Measurements from ENCODE around the gene OR5A1. TPM values are rescaled to one million over a fixed set of nuclear protein-coding genes. Genes with fewer than 3 reads are reported as not detected.

Gene OR5A1
- total and polyA plus RNA-seq, 2 donors (not counting 1 experiment from before 2014, with no cell fraction given), result not detected

DNA sequence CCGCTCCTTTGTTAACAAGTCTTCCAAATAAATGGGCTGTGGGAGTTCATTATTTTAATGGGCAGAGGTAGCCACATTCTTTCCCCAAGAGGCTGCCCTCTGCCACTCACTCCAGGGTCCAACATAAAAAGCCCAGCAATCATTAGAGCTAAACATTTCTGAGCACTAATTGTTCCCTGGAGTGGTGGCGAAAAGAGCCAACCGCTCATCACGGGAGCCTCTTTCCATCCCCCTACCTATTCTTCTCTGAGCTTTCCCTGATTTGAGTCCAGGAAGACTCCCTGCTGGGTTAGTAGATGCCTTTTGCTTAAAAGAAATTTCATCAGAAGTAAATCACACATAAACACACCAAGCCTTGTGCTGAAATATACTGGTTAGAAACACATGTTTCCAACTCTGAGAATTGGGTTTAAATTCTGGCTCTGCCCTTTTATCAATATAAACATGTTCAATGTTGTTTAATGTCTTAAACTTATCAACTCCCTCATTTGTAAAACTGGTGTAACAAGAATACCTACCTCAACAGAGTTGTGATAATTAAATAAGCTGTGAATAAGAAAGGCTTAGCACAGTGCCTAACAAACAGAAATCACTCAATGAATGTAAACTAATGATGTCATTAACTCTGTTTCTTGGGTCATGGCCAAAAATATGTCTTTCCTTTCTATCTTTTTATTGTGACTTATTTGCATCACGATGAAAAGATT, 9.8 kb upstream of the OR5A1 start, which contains the start of gene OR5A2:
TSS of gene OR5A2 (minus strand) at position 53 of the 707 bp plus-strand sequence. CDS start 3,460 bp downstream, outside the sequence.
- no peaks in the 10 kb centered on the region for H4K20me1 ChIP-seq (ENCODE audit: control insufficient read depth, insufficient read depth, low read length, poor library complexity, severe bottlenecking)
- no peaks in the 10 kb centered on the region for H3K9me3 Mint-ChIP-seq (ENCODE audit: insufficient read depth)
- H2AFZ ChIP-seq (ENCODE audit: insufficient read depth, low read depth, low read length, poor library complexity, severe bottlenecking), result no peak within 1 kb of the TSS
- H3K27me3 Mint-ChIP-seq, result peaks cover 5% of the 10 kb centered on the region
- no peak within 1 kb of the TSS for H3K4me3 Mint-ChIP-seq
- H3K9ac ChIP-seq (ENCODE audit: low read length), result no peak within 1 kb of the TSS
- H3K27ac Mint-ChIP-seq, result peak within 1 kb of the TSS; percentile 12
- ATAC-seq (ENCODE audit: low read depth) (no peak), DNase-seq (no peak)
- TF ChIP-seq, protein P1, sequence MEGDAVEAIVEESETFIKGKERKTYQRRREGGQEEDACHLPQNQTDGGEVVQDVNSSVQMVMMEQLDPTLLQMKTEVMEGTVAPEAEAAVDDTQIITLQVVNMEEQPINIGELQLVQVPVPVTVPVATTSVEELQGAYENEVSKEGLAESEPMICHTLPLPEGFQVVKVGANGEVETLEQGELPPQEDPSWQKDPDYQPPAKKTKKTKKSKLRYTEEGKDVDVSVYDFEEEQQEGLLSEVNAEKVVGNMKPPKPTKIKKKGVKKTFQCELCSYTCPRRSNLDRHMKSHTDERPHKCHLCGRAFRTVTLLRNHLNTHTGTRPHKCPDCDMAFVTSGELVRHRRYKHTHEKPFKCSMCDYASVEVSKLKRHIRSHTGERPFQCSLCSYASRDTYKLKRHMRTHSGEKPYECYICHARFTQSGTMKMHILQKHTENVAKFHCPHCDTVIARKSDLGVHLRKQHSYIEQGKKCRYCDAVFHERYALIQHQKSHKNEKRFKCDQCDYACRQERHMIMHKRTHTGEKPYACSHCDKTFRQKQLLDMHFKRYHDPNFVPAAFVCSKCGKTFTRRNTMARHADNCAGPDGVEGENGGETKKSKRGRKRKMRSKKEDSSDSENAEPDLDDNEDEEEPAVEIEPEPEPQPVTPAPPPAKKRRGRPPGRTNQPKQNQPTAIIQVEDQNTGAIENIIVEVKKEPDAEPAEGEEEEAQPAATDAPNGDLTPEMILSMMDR (IDR thresholded peaks at IDR 0.05), result no peak
- no peak for TF ChIP-seq EZH2 (IDR thresholded peaks at IDR 0.05; ENCODE audit: borderline replicate concordance, insufficient read depth, low read depth, low read length, poor library complexity, severe bottlenecking)
- no peaks in the 10 kb centered on the region for H3K9me3 ChIP-seq (ENCODE audit: control extremely low read depth in 1 of 3, control insufficient read depth in 2 of 3, insufficient read depth in 1 of 3, low read length in 2 of 3)
- H3K4me2 ChIP-seq (replicated peaks; ENCODE audit: low read depth, low read length, poor library complexity, severe bottlenecking), result no peak within 1 kb of the TSS
- intact Hi-C loops (cut with micrococcal nuclease), result no loop called here
- peaks cover 9% of the 10 kb centered on the region for H3K4me1 Mint-ChIP-seq
- no peaks in the 10 kb centered on the region for H3K36me3 ChIP-seq (replicated peaks in 1 of 2; ENCODE audit: control extremely low read depth in 1 of 2, control insufficient read depth in 1 of 2, extremely low read depth in 1 of 2, insufficient read depth in 2 of 2, low read length in 1 of 2)
- ChIA-PET POLR2A (no interaction called here), CTCF (interaction anchor here (0.7 to 11.4 kb wide), 4 partner anchors 13 to 268 kb away, joined by 3 to 141 read pairs (median 6); partner anchors contain the start of gene DTX4)
- no peak within 1 kb of the TSS for H3K27ac ChIP-seq (ENCODE audit: low read length in 2 of 2)
- peaks cover 0 to 8% of the 10 kb centered on the region in 2 donors for H3K4me1 ChIP-seq (ENCODE audit: control insufficient read depth in 2 of 2, insufficient read depth in 2 of 2, low read length in 2 of 2)
- H3K27me3 ChIP-seq (replicated peaks in 1 of 4; ENCODE audit: control extremely low read depth in 1 of 4, control insufficient read depth in 3 of 4, insufficient read depth in 4 of 4, low read length in 3 of 4), result no peaks in the 10 kb centered on the region
- WGBS (ENCODE audit: insufficient coverage), result no CpG with 5 or more reads among the region's 5 CpGs
- no peak within 1 kb of the TSS for H3K4me3 ChIP-seq (ENCODE audit: control extremely low read depth in 1 of 5, extremely low read depth in 1 of 5, insufficient read depth in 1 of 5, low read depth in 2 of 5, low read length in 4 of 5)
- H3K79me2 ChIP-seq (ENCODE audit: control insufficient read depth, insufficient read depth, low read length), result no peaks in the 10 kb centered on the region

DNA sequence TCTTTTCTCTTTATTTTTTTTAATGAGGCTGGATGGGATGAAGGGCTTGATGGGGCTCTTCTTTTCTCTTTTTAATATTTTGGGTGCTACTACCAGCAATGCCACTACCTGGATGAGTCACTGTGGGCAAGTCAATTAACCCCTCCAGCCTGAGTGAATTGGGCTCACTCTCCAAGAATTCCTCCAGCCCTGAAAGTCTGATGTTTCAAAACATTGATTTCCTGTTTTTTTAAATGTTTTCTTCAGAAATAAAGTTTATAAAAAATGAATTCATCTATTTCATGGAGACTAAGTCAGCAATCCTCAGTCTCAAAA, 9.2 kb upstream of the OR5A1 start:
- no peak overlapping the region for H3K9ac ChIP-seq (ENCODE audit: low read length)
- Mint-ChIP-seq H3K4me3 (no peak overlapping the region), H3K9me3 (ENCODE audit: insufficient read depth) (no peaks in the 10 kb centered on the region), H3K27me3 (peaks cover 10% of the 10 kb centered on the region), H3K4me1 (peaks cover 9% of the 10 kb centered on the region), H3K27ac (no peak overlapping the region)
- H3K4me1 ChIP-seq (ENCODE audit: control insufficient read depth in 2 of 2, insufficient read depth in 2 of 2, low read length in 2 of 2), result peaks cover 0 to 8% of the 10 kb centered on the region in 2 donors
- ChIA-PET POLR2A (no interaction called here), CTCF (interaction anchor here (1.4 to 11.4 kb wide), 3 partner anchors 13 to 255 kb away, joined by 5 to 141 read pairs (median 6); partner anchors contain the start of gene DTX4)
- H2AFZ ChIP-seq (ENCODE audit: insufficient read depth, low read depth, low read length, poor library complexity, severe bottlenecking), result no peak overlapping the region
- H3K27me3 ChIP-seq (replicated peaks in 1 of 4; ENCODE audit: control extremely low read depth in 1 of 4, control insufficient read depth in 3 of 4, insufficient read depth in 4 of 4, low read length in 3 of 4), result no peaks in the 10 kb centered on the region
- H3K9me3 ChIP-seq (ENCODE audit: control extremely low read depth in 1 of 3, control insufficient read depth in 2 of 3, insufficient read depth in 1 of 3, low read length in 2 of 3), result no peaks in the 10 kb centered on the region
- H3K79me2 ChIP-seq (ENCODE audit: control insufficient read depth, insufficient read depth, low read length), result no peaks in the 10 kb centered on the region
- intact Hi-C loops (cut with micrococcal nuclease), result no loop called here
- no peak overlapping the region for H3K4me3 ChIP-seq (ENCODE audit: control extremely low read depth in 1 of 5, extremely low read depth in 1 of 5, insufficient read depth in 1 of 5, low read depth in 2 of 5, low read length in 4 of 5)
- no peak overlapping the region for H3K4me2 ChIP-seq (replicated peaks; ENCODE audit: low read depth, low read length, poor library complexity, severe bottlenecking)
- no peak for TF ChIP-seq EZH2 (IDR thresholded peaks at IDR 0.05; ENCODE audit: borderline replicate concordance, insufficient read depth, low read depth, low read length, poor library complexity, severe bottlenecking)
- TF ChIP-seq, protein P1 (IDR thresholded peaks at IDR 0.05), result no peak
- H3K36me3 ChIP-seq (replicated peaks in 1 of 2; ENCODE audit: control extremely low read depth in 1 of 2, control insufficient read depth in 1 of 2, extremely low read depth in 1 of 2, insufficient read depth in 2 of 2, low read length in 1 of 2), result no peaks in the 10 kb centered on the region
- H3K27ac ChIP-seq (ENCODE audit: low read length in 2 of 2), result no peak overlapping the region
- H4K20me1 ChIP-seq (ENCODE audit: control insufficient read depth, insufficient read depth, low read length, poor library complexity, severe bottlenecking), result no peaks in the 10 kb centered on the region
- no peak for ATAC-seq (ENCODE audit: low read depth)
- no peak for DNase-seq

All from B cell (primary cell).